GM12878 (cell line): Measurements from ENCODE around the gene SRSF10. TPM values are rescaled to one million over a fixed set of nuclear protein-coding genes. Genes with fewer than 3 reads are reported as not detected.

Source experiments
- ATAC-seq: fragments of 200-7000 bp; cut with Tn5 transposase; 3 replicates; pipeline ENCODE4 v1.9.1; 2020; ENCODE audit warnings: mild to moderate bottlenecking, moderate library complexity
- BruUV-seq: library from RNA; stranded (reverse); fragments of 400-500 nt; replicated peaks from 2 replicates; lab custom pipeline; 2021; lab: Mats Ljungman, UMichigan
- CTCF ChIA-PET: fragments of 300-600 bp; sonication (Branson Sonifier 250); formaldehyde crosslinking; extraction: SDS; loops from one replicate; lab custom pipeline; 2021; ENCODE audit warnings: inconsistent platforms; lab: Yijun Ruan, JAX
- POLR2A ChIA-PET: fragments of 350-600 bp; formaldehyde crosslinking; extraction: SDS; loops from one replicate; lab custom pipeline; 2021; ENCODE audit warnings: inconsistent platforms; lab: Charles Lee
- RAD21 ChIA-PET: fragments of 300-600 bp; sonication (Branson Sonifier 250); formaldehyde crosslinking; loops from one replicate; lab custom pipeline; 2023; ENCODE audit warnings: antibody characterized with exemption; ENCODE audit not compliant: unreplicated experiment; lab: Charles Lee
- SMC1A ChIA-PET: fragments of 300-600 bp; sonication (Branson Sonifier 250); formaldehyde crosslinking; loops from one replicate; lab custom pipeline; 2023; ENCODE audit not compliant: unreplicated experiment, uncharacterized antibody; lab: Charles Lee
- DNase-seq: peaks from one replicate; pipeline ENCODE4 v3.0.0-alpha.2; 2011; ENCODE audit warnings: low read depth, low spot score
- FAIRE-seq: peaks from 3 replicates; lab custom pipeline; 2011; peaks lifted over from hg19 to GRCh38; lab: Jason Lieb, UNC
- H2AFZ ChIP-seq: 2 replicates; pipeline ENCODE4 v1.6.0; 2011; ENCODE audit warnings: low read depth, low read length, control low read depth; ENCODE audit not compliant: control insufficient read depth
- H3K27ac ChIP-seq: 2 replicates; pipeline ENCODE4 v1.5.1; 2011; ENCODE audit warnings: control low read depth; ENCODE audit not compliant: control insufficient read depth, insufficient read depth
- H3K27me3 ChIP-seq, 2 experiments: replicated peaks in 1 of 2; 2 replicates each; pipeline versions ENCODE4 v1.6.0 to v1.6.1; 2011; ENCODE audit warnings: low read length in 1 of 2; ENCODE audit not compliant: control insufficient read depth in 2 of 2, insufficient read depth in 2 of 2
- H3K36me3 ChIP-seq, 2 experiments: 2 replicates each; pipeline ENCODE4 v1.5.1; 2011; ENCODE audit warnings: low read length in 1 of 2; ENCODE audit not compliant: control insufficient read depth in 2 of 2, insufficient read depth in 2 of 2
- H3K4me1 ChIP-seq: 2 replicates; pipeline ENCODE4 v1.6.1; 2011; ENCODE audit warnings: mild to moderate bottlenecking, low read length, moderate library complexity, mixed read lengths; ENCODE audit not compliant: control insufficient read depth, insufficient read depth
- H3K4me2 ChIP-seq: 2 replicates; pipeline ENCODE4 v1.6.0; 2011; ENCODE audit warnings: control low read depth; ENCODE audit not compliant: control insufficient read depth, insufficient read depth
- H3K4me3 ChIP-seq: fragments of 200-600 bp; sonication (generic); 2 replicates; pipeline ENCODE4 v1.5.1; 2016
- H3K79me2 ChIP-seq: 2 replicates; pipeline ENCODE4 v1.6.0; 2011; ENCODE audit warnings: low read length; ENCODE audit not compliant: control insufficient read depth, insufficient read depth
- H3K9ac ChIP-seq: 2 replicates; pipeline ENCODE4 v1.8.0; 2011; ENCODE audit warnings: low read length, control low read depth, mixed read lengths; ENCODE audit not compliant: control insufficient read depth, insufficient read depth
- H3K9me3 ChIP-seq: replicated peaks from 3 replicates; pipeline ENCODE4 v1.5.1; 2011; ENCODE audit warnings: mild to moderate bottlenecking, low read length; ENCODE audit not compliant: control insufficient read depth, insufficient read depth
- H4K20me1 ChIP-seq: 2 replicates; pipeline ENCODE4 v1.6.0; 2011; ENCODE audit not compliant: control insufficient read depth, insufficient read depth
- CBFB ChIP-seq: IDR thresholded peaks from 2 replicates; pipeline ENCODE4 v1.6.1; 2016; ENCODE audit warnings: antibody characterized with exemption, low read depth
- CREB1 ChIP-seq: IDR thresholded peaks from 2 replicates; pipeline ENCODE4 v1.6.1; 2012; ENCODE audit warnings: low read depth, mild to moderate bottlenecking, inconsistent platforms
- EED ChIP-seq: sonication (generic); IDR thresholded peaks from 2 replicates; pipeline ENCODE4 v1.6.1; 2016; ENCODE audit warnings: antibody characterized with exemption, low read depth
- ESRRA ChIP-seq: IDR thresholded peaks from 2 replicates; pipeline ENCODE4 v1.6.1; 2012; ENCODE audit warnings: mild to moderate bottlenecking, low read length, improper control_type of control experiment
- KDM1A ChIP-seq: fragments of 200-600 bp; sonication (generic); IDR thresholded peaks from 2 replicates; pipeline ENCODE4 v1.6.1; 2016; ENCODE audit warnings: borderline replicate concordance
- KLF5 ChIP-seq: fragments of 450-650 bp; IDR thresholded peaks from 2 replicates; pipeline ENCODE4 v1.6.1; 2014; ENCODE audit warnings: mild to moderate bottlenecking; ENCODE audit not compliant: partially characterized antibody
- POLR2A ChIP-seq: IDR thresholded peaks from 2 replicates; pipeline ENCODE4 v1.6.1; 2011; ENCODE audit warnings: low read depth, mild to moderate bottlenecking, low read length
- SMARCA5 ChIP-seq: fragments of 450-650 bp; IDR thresholded peaks from 2 replicates; pipeline ENCODE4 v1.6.1; 2017; ENCODE audit warnings: mild to moderate bottlenecking
- WGBS: methylation state at CpG from one replicate; pipeline ENCODE4 v1.1.6; 2016; ENCODE audit warnings: low lambda C conversion rate; ENCODE audit not compliant: insufficient replicate concordance, insufficient coverage; ENCODE audit errors: missing lambda C conversion rate; 5-methylcytosine and 5-hydroxymethylcytosine counted together
- in situ Hi-C: fragments of 300-500 bp; cut with MboI; formaldehyde crosslinking; loops from 9 replicates; pipeline ENCODE4 v1.14.3; 2018; ENCODE audit warnings: mixed read lengths
- intact Hi-C: fragments of 100-400 bp; cut with micrococcal nuclease; formaldehyde crosslinking; loops from one replicate; pipeline ENCODE4 v1.14.2; 2022; ENCODE audit not compliant: unreplicated experiment
- polyA plus RNA-seq, 11 experiments: library from polyadenylated mRNA; depleted of rRNA in 4 of 11; unstranded in 6 of 11; stranded (reverse) in 5 of 11; fragments of >200 nt; fragmentation: Nextera tagmentation in 4 of 11; fragmentation: Illumina TruSeq in 1 of 11; extraction: Ambion mirVana in 4 of 11; extraction: Trizol in 1 of 11; gene quantifications; 1 replicate in 1 of 11; 2 replicates in 10 of 11; pipeline versions ENCODE4 v1.2.1 to v1.2.3, GENCODE V29; 2011 to 2016; ENCODE audit warnings: inconsistent platforms in 2 of 11, missing spikeins in 2 of 11, low read depth in 1 of 11
- total RNA-seq, 4 experiments: library from RNA; depleted of rRNA in 3 of 4; stranded (reverse); fragments of >200 nt in 3 of 4; fragmentation: Illumina TruSeq in 1 of 4; extraction: Trizol in 1 of 4; gene quantifications; 2 replicates each; pipeline versions ENCODE4 v1.2.1 to v1.2.3, GENCODE V29; 2013 to 2021
- TF ChIP-seq, protein P1 (sequence below): fragments of 450-650 bp; IDR thresholded peaks from 2 replicates; pipeline ENCODE4 v1.6.1; 2017; ENCODE audit warnings: antibody characterized with exemption, mild to moderate bottlenecking, moderate library complexity

Gene SRSF10
- total and polyA plus RNA-seq, 10 of the 15 experiments (the other 5 are each of a cell fraction or from before 2014, with no cell fraction given) = 157 to 279 (median 222) TPM

DNA sequence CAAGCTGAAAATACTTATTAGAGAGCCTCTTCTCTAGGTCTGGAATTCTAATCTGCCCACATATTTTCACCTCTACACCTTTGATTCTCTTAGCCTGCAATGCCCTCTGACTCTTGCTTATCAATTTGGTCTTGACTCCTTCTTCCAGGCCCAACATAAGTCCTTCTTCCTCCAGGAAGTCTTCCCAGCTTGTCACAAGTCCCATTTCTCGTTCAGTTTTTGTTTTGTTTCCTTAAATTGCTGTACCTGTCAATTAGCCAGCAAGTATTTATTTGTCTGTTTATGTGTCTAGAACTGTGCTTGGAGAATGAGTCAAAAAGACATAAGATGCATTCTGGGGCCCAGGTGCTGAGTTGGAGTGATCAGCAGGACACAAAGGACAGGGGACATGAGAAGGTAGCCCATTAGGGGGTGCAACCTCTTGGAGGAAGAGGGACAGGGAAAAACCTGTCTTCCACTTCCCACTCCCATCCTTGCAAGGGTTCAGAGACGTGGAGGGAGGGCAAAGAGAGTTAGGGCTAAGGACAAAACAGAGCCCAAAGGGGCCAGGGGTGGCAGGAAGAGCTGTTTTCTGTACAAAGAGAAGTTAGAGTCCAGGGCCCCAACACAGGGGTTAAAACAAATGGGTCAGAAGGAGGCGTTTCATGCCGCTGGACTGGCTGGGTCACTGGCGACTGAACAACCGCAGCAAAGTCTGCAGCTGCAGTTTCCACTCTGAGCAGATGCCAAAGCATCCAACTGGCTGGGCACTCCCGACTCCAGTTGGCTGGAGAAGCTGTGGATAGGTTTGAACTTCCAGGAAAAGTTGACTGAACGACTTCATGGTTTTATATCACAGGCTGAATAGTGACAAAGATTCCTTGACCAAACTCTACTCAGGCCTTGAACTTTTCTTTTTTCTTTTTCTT is 56.3 kb downstream of the SRSF10 start:
- DNase-seq (no peak), FAIRE-seq (no peak), ATAC-seq (no peak)
- Histone ChIP-seq H2AFZ (no peak overlapping the region), H3K9ac (no peak overlapping the region), H3K27me3 (no peaks in the 10 kb centered on the region), H3K36me3 (no peaks in the 10 kb centered on the region), H3K4me2 (no peak overlapping the region), H3K79me2 (no peaks in the 10 kb centered on the region), H4K20me1 (no peaks in the 10 kb centered on the region), H3K4me1 (no peaks in the 10 kb centered on the region; the same call in 1 of the 2 replicates), H3K27ac (no peak overlapping the region), H3K4me3 (no peak overlapping the region), H3K9me3 (no peaks in the 10 kb centered on the region)
- no TSS peak for BruUV-seq
- no peak for TF ChIP-seq ESRRA
- TF ChIP-seq KDM1A = no peak
- TF ChIP-seq SMARCA5 = no peak
- TF ChIP-seq, protein P1, sequence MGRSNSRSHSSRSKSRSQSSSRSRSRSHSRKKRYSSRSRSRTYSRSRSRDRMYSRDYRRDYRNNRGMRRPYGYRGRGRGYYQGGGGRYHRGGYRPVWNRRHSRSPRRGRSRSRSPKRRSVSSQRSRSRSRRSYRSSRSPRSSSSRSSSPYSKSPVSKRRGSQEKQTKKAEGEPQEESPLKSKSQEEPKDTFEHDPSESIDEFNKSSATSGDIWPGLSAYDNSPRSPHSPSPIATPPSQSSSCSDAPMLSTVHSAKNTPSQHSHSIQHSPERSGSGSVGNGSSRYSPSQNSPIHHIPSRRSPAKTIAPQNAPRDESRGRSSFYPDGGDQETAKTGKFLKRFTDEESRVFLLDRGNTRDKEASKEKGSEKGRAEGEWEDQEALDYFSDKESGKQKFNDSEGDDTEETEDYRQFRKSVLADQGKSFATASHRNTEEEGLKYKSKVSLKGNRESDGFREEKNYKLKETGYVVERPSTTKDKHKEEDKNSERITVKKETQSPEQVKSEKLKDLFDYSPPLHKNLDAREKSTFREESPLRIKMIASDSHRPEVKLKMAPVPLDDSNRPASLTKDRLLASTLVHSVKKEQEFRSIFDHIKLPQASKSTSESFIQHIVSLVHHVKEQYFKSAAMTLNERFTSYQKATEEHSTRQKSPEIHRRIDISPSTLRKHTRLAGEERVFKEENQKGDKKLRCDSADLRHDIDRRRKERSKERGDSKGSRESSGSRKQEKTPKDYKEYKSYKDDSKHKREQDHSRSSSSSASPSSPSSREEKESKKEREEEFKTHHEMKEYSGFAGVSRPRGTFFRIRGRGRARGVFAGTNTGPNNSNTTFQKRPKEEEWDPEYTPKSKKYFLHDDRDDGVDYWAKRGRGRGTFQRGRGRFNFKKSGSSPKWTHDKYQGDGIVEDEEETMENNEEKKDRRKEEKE = no peak
- no peak for TF ChIP-seq CREB1
- no peak for TF ChIP-seq EED
- no peak for TF ChIP-seq POLR2A
- no peak for TF ChIP-seq KLF5
- TF ChIP-seq CBFB = no peak
- CTCF ChIA-PET = interaction anchor here (0.9 to 1.8 kb wide), 2 partner anchors 104 to 180 kb away, joined by 3 to 7 read pairs; partner anchors contain the start of gene ELOA
- intact Hi-C loops (no loop called here), in situ Hi-C loops (no loop called here)
- WGBS = 62% methylated on average over 7 of the region's 8 CpGs
- RAD21 ChIA-PET = interaction anchor here (1.6 to 2.7 kb wide), 3 partner anchors 13 to 152 kb away, joined by 3 to 6 read pairs (median 4); no protein-coding TSS in a partner anchor
- SMC1A ChIA-PET = interaction anchor here (0.7 to 1.8 kb wide), 5 partner anchors 32 to 148 kb away, joined by 3 to 6 read pairs (median 4); no protein-coding TSS in a partner anchor
- POLR2A ChIA-PET = interaction anchor here (1.1 kb wide), 1 partner anchor 32 kb away, joined by 3 read pairs; no protein-coding TSS in a partner anchor
